Thymus (tissue), 11 donors: ENCODE data around the gene KANK4. TPM values are rescaled to one million over a fixed set of nuclear protein-coding genes. Genes with fewer than 3 reads are reported as not detected.

Experiments
- DNase-seq, 9 donors: peaks; one replicate each; pipeline ENCODE4 v3.0.0-alpha.2; 2013; ENCODE audit warnings: low spot score in 9 of 9, low read depth in 6 of 9, missing footprints in 1 of 9
- H3K27ac ChIP-seq, 2 donors: one replicate each; pipeline ENCODE4 v1.5.1; 2013; ENCODE audit warnings: control low read depth in 1 of 2, low read depth in 1 of 2, low read length in 1 of 2, mild to moderate bottlenecking in 1 of 2, moderate library complexity in 1 of 2
- H3K27me3 ChIP-seq, 2 donors: one replicate each; pipeline ENCODE4 v1.5.1; 2013; ENCODE audit warnings: low read length in 1 of 2; ENCODE audit not compliant: control insufficient read depth in 2 of 2, insufficient read depth in 1 of 2
- H3K36me3 ChIP-seq, 2 donors: one replicate each; pipeline ENCODE4 v1.5.1; 2013; ENCODE audit warnings: low read length in 1 of 2, mild to moderate bottlenecking in 1 of 2, moderate library complexity in 1 of 2; ENCODE audit not compliant: control insufficient read depth in 2 of 2, insufficient read depth in 2 of 2
- H3K4me1 ChIP-seq, 2 donors: one replicate each; pipeline ENCODE4 v1.5.1; 2013; ENCODE audit warnings: low read length in 2 of 2; ENCODE audit not compliant: control insufficient read depth in 2 of 2, insufficient read depth in 2 of 2
- H3K4me3 ChIP-seq, 2 donors: one replicate each; pipeline ENCODE4 v1.5.1; 2013; ENCODE audit warnings: low read length in 2 of 2, control low read depth in 1 of 2, mild to moderate bottlenecking in 1 of 2
- H3K9me3 ChIP-seq, 2 donors: one replicate each; pipeline ENCODE4 v1.5.1; 2013; ENCODE audit warnings: low read length in 1 of 2, mild to moderate bottlenecking in 1 of 2; ENCODE audit not compliant: control insufficient read depth in 2 of 2, insufficient read depth in 1 of 2
- WGBS: extraction: QIAGEN DNeasy Blood & Tissue Kit; methylation state at CpG from one replicate; pipeline ENCODE4 v1.1.7; 2013; 5-methylcytosine and 5-hydroxymethylcytosine counted together
- polyA plus RNA-seq: library from polyadenylated mRNA; stranded (reverse); fragments of 200-250 nt; gene quantifications from one replicate; pipeline ENCODE4 v1.2.3, GENCODE V29; 2013
- total RNA-seq: library from RNA; stranded (reverse); fragments of 120-200 nt; gene quantifications from one replicate; pipeline ENCODE4 v1.2.4, GENCODE V29; 2013
- donor health status: healthy.

Gene KANK4
- total and polyA plus RNA-seq, 2 donors = 0.21 to 0.99 TPM

- Histone ChIP-seq H3K4me1 (no peaks in the 10 kb centered on the region), H3K27me3 (no peaks in the 10 kb centered on the region), H3K9me3 (no peaks in the 10 kb centered on the region), H3K36me3 (no peaks in the 10 kb centered on the region), H3K27ac (no peak overlapping the region), H3K4me3 (no peak overlapping the region)
- no peak for DNase-seq
- 94% methylated on average over 22 of the region's 22 CpGs for WGBS
Measured at GRCh38 chr1:62327360-62328055, 8.3 kb upstream of the KANK4 start.

DNA sequence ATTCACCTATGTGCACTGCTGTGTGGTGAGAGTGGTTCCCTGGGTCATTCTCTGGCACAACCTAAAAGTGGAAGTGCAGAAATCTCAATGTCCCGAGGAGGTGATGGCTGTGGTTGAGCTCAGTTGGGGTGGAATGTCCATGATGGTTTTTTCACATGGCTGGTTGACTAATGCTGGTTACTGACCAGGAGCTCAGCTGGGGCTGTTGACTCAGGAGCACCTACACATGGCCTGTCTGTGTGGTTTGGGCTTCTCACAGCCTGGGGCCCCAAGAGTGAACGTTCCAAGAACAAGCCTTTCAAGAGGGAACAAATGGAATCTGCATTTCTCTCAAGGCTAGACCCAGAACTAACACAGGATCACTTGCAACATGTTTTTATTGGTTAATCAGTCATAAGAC is 6.4 kb upstream of the KANK4 start:
- peaks cover 0 to 11% of the 10 kb centered on the region in 2 donors for H3K27me3 ChIP-seq
- H3K4me3 ChIP-seq = no peak overlapping the region
- H3K27ac ChIP-seq = no peak overlapping the region
- DNase-seq = no peak
- no peaks in the 10 kb centered on the region for H3K9me3 ChIP-seq
- no peaks in the 10 kb centered on the region for H3K4me1 ChIP-seq
- 87% methylated on average over 2 of the region's 2 CpGs for WGBS
- H3K36me3 ChIP-seq = no peaks in the 10 kb centered on the region

DNA sequence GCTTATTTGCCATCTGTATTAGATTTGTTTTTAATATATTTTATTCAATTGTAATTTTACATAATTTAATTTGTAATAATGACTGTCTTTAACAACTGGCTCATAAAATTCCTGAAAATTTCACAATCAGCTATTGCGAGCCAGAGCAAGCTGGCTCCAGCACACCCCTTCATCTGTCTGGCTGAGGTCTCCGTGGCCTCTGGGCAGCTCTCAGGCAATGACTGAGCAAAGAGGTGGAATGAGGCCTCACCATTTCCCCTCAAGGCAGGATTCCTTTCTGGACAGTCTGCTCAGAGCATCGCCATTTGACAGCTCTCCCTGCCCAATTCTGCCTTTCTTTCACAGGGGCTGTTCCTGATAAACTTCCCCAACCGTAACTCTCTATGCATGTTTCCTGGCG is 5.8 kb upstream of the KANK4 start:
- Histone ChIP-seq H3K27ac (no peak overlapping the region), H3K4me1 (no peaks in the 10 kb centered on the region), H3K36me3 (no peaks in the 10 kb centered on the region), H3K27me3 (peaks cover 0 to 17% of the 10 kb centered on the region in 2 donors), H3K9me3 (no peaks in the 10 kb centered on the region), H3K4me3 (no peak overlapping the region)
- WGBS = 92% methylated on average over 5 of the region's 5 CpGs
- DNase-seq = no peak

GRCh38 chr1:62321446-62321845 is 2.2 kb upstream of the KANK4 start:
- Histone ChIP-seq H3K27me3 (peaks cover 28 to 52% of the 10 kb centered on the region in 2 donors), H3K36me3 (no peaks in the 10 kb centered on the region), H3K4me3 (no peak overlapping the region), H3K27ac (no peak overlapping the region), H3K4me1 (no peaks in the 10 kb centered on the region), H3K9me3 (no peaks in the 10 kb centered on the region)
- WGBS = 85% methylated on average over 3 of the region's 3 CpGs
- DNase-seq = no peak

- 27% methylated on average over 27 of the region's 27 CpGs for WGBS
- Histone ChIP-seq H3K4me1 (no peaks in the 10 kb centered on the region), H3K9me3 (no peaks in the 10 kb centered on the region), H3K4me3 (no peak overlapping the region), H3K27me3 (peaks cover 28 to 63% of the 10 kb centered on the region in 2 donors), H3K27ac (no peak overlapping the region), H3K36me3 (no peaks in the 10 kb centered on the region)
- DNase-seq = no peak
Measured at GRCh38 chr1:62318320-62318755, 896 bp downstream of the KANK4 start.

GRCh38 chr1:62317021-62317768 is 2.0 kb downstream of the KANK4 start:
- Histone ChIP-seq H3K27me3 (peaks cover 28 to 66% of the 10 kb centered on the region in 2 donors), H3K27ac (no peak overlapping the region), H3K36me3 (no peaks in the 10 kb centered on the region), H3K9me3 (no peaks in the 10 kb centered on the region), H3K4me1 (no peaks in the 10 kb centered on the region), H3K4me3 (no peak overlapping the region)
- DNase-seq = no peak
- 97% methylated on average over 9 of the region's 9 CpGs for WGBS

- Histone ChIP-seq H3K27ac (no peak overlapping the region), H3K36me3 (no peaks in the 10 kb centered on the region), H3K9me3 (no peaks in the 10 kb centered on the region), H3K27me3 (peaks cover 28 to 59% of the 10 kb centered on the region in 2 donors), H3K4me1 (no peaks in the 10 kb centered on the region), H3K4me3 (no peak overlapping the region)
- DNase-seq = no peak
- WGBS = 96% methylated on average over 3 of the region's 3 CpGs
Measured at GRCh38 chr1:62316135-62316534, 3.1 kb downstream of the KANK4 start.

DNA sequence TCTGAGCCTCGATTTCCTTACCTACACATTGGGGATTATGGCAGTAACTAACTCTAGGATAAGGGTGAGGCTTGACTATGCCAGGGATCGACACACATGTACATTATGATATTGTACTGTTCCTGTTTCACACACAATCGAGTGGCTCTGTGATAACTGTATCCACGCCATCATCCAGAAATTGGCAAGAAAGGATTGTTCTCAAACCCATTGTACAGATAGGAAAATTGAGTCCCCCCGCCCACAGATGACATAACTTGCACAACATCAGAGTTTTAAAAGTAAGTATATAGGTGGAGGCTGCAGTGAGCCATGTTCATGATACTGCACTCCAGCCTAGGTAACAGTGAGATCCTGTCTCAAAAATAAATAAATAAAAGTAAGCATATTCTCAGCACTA is 3.8 kb downstream of the KANK4 start:
- Histone ChIP-seq H3K9me3 (no peaks in the 10 kb centered on the region), H3K4me1 (no peaks in the 10 kb centered on the region), H3K4me3 (no peak overlapping the region), H3K36me3 (no peaks in the 10 kb centered on the region), H3K27me3 (peaks cover 28 to 51% of the 10 kb centered on the region in 2 donors), H3K27ac (no peak overlapping the region)
- no peak for DNase-seq
- WGBS = 92% methylated on average over 5 of the region's 5 CpGs
